Measurements from ENCODE around the gene GJA4. TPM values are rescaled to one million over a fixed set of nuclear protein-coding genes. Genes with fewer than 3 reads are reported as not detected.

The GJA4 gene
- total and polyA plus RNA-seq, 2 donors (not counting 1 experiment from before 2014, with no cell fraction given), result not detected

GRCh38 chr1:34753163-34753562, 39.6 kb upstream of the GJA4 start:
- DNase-seq (ENCODE audit: low read depth in 2 of 2), result no peak
- TF ChIP-seq EZH2 (IDR thresholded peaks at IDR 0.05; ENCODE audit: low read length, missing control alignments) (no peak), CTCF (conservative IDR thresholded peaks at IDR 0.05 in 1 of 2, IDR thresholded peaks at IDR 0.05 in 1 of 2; ENCODE audit: low read depth in 1 of 2, low read length in 2 of 2) (no peak)
- Histone ChIP-seq H3K4me1 (ENCODE audit: control insufficient read depth, extremely low read depth, insufficient read depth, low read length) (no peaks in the 10 kb centered on the region), H3K9me3 (ENCODE audit: control insufficient read depth, insufficient read depth, low read depth, low read length) (no peaks in the 10 kb centered on the region), H3K79me2 (ENCODE audit: control insufficient read depth, insufficient read depth, low read length) (no peaks in the 10 kb centered on the region), H3K27ac (ENCODE audit: insufficient read depth, low read length) (no peak overlapping the region), H2AFZ (ENCODE audit: low read length) (no peak overlapping the region), H3K4me3 (replicated peaks in 1 of 4; ENCODE audit: control extremely low read depth in 1 of 4, insufficient read depth in 1 of 4, low read depth in 3 of 4, low read length in 4 of 4) (no peak overlapping the region), H3K27me3 (ENCODE audit: control insufficient read depth, insufficient read depth, low read length) (no peaks in the 10 kb centered on the region), H4K20me1 (ENCODE audit: control insufficient read depth, extremely low read depth, insufficient read depth, low read length) (no peaks in the 10 kb centered on the region), H3K9ac (ENCODE audit: insufficient read depth, low read length) (no peak overlapping the region), H3K36me3 (ENCODE audit: control insufficient read depth, insufficient read depth, low read length) (no peaks in the 10 kb centered on the region), H3K4me2 (ENCODE audit: extremely low read depth, insufficient read depth, low read length) (no peak overlapping the region)

GRCh38 chr1:34754964-34755637, 37.7 kb upstream of the GJA4 start, which contains the start of gene GJB5:
TSS of gene GJB5 (plus strand) at chr1:34755047. CDS start at chr1:34757331, 2,284 bp downstream.
- Histone ChIP-seq H3K36me3 (ENCODE audit: control insufficient read depth, insufficient read depth, low read length) (no peaks in the 10 kb centered on the region), H2AFZ (ENCODE audit: low read length) (no peak within 1 kb of the TSS), H3K27ac (ENCODE audit: insufficient read depth, low read length) (no peak within 1 kb of the TSS), H3K4me3 (replicated peaks in 1 of 4; ENCODE audit: control extremely low read depth in 1 of 4, insufficient read depth in 1 of 4, low read depth in 3 of 4, low read length in 4 of 4) (no peak within 1 kb of the TSS), H3K9me3 (ENCODE audit: control insufficient read depth, insufficient read depth, low read depth, low read length) (no peaks in the 10 kb centered on the region), H4K20me1 (ENCODE audit: control insufficient read depth, extremely low read depth, insufficient read depth, low read length) (no peaks in the 10 kb centered on the region), H3K4me1 (ENCODE audit: control insufficient read depth, extremely low read depth, insufficient read depth, low read length) (no peaks in the 10 kb centered on the region), H3K9ac (ENCODE audit: insufficient read depth, low read length) (no peak within 1 kb of the TSS), H3K4me2 (ENCODE audit: extremely low read depth, insufficient read depth, low read length) (no peak within 1 kb of the TSS), H3K27me3 (ENCODE audit: control insufficient read depth, insufficient read depth, low read length) (no peaks in the 10 kb centered on the region), H3K79me2 (ENCODE audit: control insufficient read depth, insufficient read depth, low read length) (no peaks in the 10 kb centered on the region)
- TF ChIP-seq CTCF (conservative IDR thresholded peaks at IDR 0.05 in 1 of 2, IDR thresholded peaks at IDR 0.05 in 1 of 2; ENCODE audit: low read depth in 1 of 2, low read length in 2 of 2), result no peak
- TF ChIP-seq EZH2 (IDR thresholded peaks at IDR 0.05; ENCODE audit: low read length, missing control alignments), result no peak
- no peak for DNase-seq (ENCODE audit: low read depth in 2 of 2)

- H3K4me1 ChIP-seq (ENCODE audit: control insufficient read depth, extremely low read depth, insufficient read depth, low read length), result no peaks in the 10 kb centered on the region
- no peak overlapping the region for H3K27ac ChIP-seq (ENCODE audit: insufficient read depth, low read length)
- no peak overlapping the region for H3K4me3 ChIP-seq (replicated peaks in 1 of 4; ENCODE audit: control extremely low read depth in 1 of 4, insufficient read depth in 1 of 4, low read depth in 3 of 4, low read length in 4 of 4)
- no peak for TF ChIP-seq CTCF (conservative IDR thresholded peaks at IDR 0.05 in 1 of 2, IDR thresholded peaks at IDR 0.05 in 1 of 2; ENCODE audit: low read depth in 1 of 2, low read length in 2 of 2)
- TF ChIP-seq EZH2 (IDR thresholded peaks at IDR 0.05; ENCODE audit: low read length, missing control alignments), result no peak
- H3K27me3 ChIP-seq (ENCODE audit: control insufficient read depth, insufficient read depth, low read length), result no peaks in the 10 kb centered on the region
- H3K79me2 ChIP-seq (ENCODE audit: control insufficient read depth, insufficient read depth, low read length), result no peaks in the 10 kb centered on the region
- H2AFZ ChIP-seq (ENCODE audit: low read length), result no peak overlapping the region
- H3K9me3 ChIP-seq (ENCODE audit: control insufficient read depth, insufficient read depth, low read depth, low read length), result no peaks in the 10 kb centered on the region
- no peak overlapping the region for H3K9ac ChIP-seq (ENCODE audit: insufficient read depth, low read length)
- no peaks in the 10 kb centered on the region for H4K20me1 ChIP-seq (ENCODE audit: control insufficient read depth, extremely low read depth, insufficient read depth, low read length)
- no peaks in the 10 kb centered on the region for H3K36me3 ChIP-seq (ENCODE audit: control insufficient read depth, insufficient read depth, low read length)
- no peak for DNase-seq (ENCODE audit: low read depth in 2 of 2)
- no peak overlapping the region for H3K4me2 ChIP-seq (ENCODE audit: extremely low read depth, insufficient read depth, low read length)
Observed at GRCh38 chr1:34755961-34756360, 36.8 kb upstream of the GJA4 start.

Data from fibroblast of lung (primary cell).